Endometrium (tissue), 2 donors: ENCODE measurements around the gene CCDC141.
"Not testable (repeated sequence)": the region's sequence is repeated elsewhere in the genome, so short reads cannot be mapped to it uniquely, and the experiment has no call there.

Experiments used
- FAIRE-seq: peaks from 2 replicates; lab custom pipeline; 2012; peaks lifted over from hg19 to GRCh38; lab: Jason Lieb, UNC
- donor health status: control.
- donor health status: control.

Gene CCDC141

GRCh38 chr2:179036353-179036905, 13.5 kb downstream of the CCDC141 start:
- FAIRE-seq = no peak

DNA sequence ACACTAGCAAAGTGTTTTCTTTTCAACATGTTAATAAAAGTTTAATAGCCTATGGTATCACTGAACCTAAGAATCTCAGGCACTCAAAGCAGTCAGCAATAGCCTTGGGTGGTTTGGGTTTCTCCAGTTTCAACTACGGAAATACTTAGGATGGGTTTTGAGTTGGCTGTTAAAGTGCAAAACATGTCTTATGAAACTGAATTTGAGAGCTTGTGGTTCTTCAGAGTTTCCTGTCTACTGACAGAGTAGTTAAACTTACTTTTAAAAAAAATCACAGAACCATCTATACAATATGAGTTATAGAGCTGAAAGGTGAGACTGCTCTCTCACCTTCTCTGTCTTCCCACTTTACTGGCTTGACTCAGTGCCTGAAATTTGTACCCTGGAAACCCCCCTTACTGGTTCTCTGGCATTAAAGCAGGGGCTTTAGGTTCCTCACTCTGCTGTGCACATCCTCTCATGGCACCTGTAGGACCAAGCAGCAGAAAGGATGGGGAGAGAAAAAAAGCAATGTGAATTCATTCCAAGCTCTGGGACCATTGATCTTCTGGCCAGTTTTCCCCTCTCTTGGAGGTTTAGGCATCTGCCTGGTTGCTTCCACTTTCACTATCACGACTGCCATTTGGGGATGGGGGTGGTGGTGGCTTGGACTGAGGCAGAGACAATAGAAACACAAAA, 18.1 kb downstream of the CCDC141 start:
- FAIRE-seq = no peak

- no peak for FAIRE-seq
Observed at GRCh38 chr2:179024445-179024844, 25.5 kb downstream of the CCDC141 start.

DNA sequence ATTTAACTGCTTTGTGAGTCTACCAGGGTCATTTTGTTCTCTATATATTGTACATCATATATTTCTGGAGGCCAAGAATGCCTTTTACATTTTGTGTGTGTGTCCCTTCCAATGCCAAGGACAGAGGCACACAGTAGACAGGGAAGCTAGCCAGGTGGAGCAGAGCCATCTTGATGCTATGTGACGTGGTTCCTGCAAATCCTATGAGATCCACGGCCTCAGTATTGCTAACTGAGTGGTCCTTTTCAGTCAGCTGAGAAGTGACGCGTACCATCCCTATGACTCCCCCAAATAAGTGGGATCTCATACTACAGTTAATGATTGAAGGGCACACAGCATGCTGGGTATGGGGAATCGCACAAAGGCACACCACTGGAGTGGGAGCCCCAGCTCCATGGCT, 27.3 kb downstream of the CCDC141 start:
- no peak for FAIRE-seq

DNA sequence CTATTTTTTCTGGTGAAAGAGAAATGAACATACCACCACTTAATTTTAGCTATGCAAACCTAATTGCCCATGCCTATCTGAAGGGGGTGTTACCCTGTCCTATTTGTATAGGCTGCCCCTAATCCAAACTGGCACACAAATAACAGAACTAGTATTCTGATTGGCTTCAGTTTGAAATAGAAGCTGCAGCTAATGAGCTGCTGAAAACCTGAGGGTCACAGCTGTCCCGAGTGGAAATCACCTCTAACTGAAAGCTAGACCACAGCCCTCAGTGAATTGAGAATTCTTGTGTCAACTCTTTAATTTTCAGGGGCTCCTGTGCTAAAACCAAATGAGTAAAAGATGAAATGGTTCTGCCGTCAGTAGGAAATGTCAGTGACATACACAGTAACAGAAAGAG, 28.7 kb downstream of the CCDC141 start:
- FAIRE-seq = no peak

DNA sequence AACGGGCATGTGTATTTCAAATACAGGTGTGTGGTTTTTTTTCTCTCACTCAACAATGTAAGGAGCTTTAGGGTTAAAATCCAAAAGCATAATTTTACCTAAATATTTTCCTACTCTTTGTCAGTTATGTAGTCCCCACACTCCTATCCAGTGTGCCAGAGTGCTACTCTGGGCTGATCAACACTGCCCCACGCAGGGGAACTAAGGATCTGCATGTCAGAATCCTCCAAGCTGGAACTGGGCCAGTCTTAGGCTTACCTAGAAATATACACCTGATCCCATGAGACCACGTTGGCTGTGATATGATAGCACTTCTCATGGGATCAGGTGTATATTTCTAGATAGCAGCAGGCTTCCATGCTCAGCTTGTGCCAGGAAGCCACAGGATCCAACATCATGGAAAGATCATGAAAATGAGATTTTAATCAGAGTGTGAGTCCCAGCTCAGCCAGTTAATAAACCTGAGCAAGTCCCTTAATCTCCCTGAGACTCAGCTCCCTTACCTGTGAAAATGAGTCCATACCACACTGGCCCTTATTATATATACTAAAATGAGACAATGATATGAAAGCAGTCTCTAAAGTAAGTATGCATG, 29.7 kb downstream of the CCDC141 start:
- FAIRE-seq = no peak

GRCh38 chr2:179019260-179019659, 30.7 kb downstream of the CCDC141 start:
- FAIRE-seq = no peak

GRCh38 chr2:179017773-179018357, 32.1 kb downstream of the CCDC141 start:
- FAIRE-seq = no peak

DNA sequence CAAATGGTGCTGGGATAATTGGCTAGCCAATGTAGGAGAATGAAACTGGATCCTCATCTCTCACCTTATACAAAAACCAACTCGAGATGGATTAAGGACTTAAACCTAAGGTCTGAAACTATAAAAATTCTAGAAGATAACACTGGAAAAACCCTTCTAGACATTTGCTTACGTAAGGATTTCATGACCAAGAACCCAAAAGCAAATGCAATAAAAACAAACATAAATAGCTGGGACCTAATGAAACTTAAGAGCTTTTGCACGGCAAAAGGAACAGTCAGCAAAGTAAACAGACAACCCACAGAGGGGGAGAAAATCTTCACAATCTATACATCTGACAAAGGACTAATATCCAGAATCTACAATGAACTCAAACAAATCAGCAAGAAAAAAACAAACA, 35.7 kb downstream of the CCDC141 start:
- not testable (repeated sequence) for FAIRE-seq

GRCh38 chr2:179005976-179006375, 44.0 kb downstream of the CCDC141 start:
- no peak for FAIRE-seq

GRCh38 chr2:178999476-178999875, 50.5 kb downstream of the CCDC141 start:
- FAIRE-seq = no peak

DNA sequence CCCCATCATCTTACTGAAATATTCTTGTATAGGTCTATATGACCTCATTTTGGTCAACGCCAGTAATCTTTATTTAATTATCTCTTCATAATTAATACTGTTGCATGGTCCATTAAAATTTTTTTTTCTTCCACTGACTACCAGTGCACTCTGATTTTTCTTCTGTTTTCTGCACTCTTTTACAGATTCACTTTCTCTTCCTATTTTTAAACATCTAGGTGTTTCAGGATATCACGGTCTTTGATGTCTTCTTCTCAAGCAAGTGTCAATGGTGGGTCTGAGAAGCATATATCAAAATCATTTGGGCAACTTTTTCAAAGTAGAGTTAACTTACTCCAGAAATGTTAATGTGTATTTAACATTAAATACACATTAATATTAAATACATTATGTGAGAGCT, 51.4 kb downstream of the CCDC141 start:
- FAIRE-seq = no peak

- no peak for FAIRE-seq
Observed at GRCh38 chr2:178997477-178997876, 52.5 kb downstream of the CCDC141 start.

- FAIRE-seq = no peak
Observed at GRCh38 chr2:178997067-178997466, 52.9 kb downstream of the CCDC141 start.

DNA sequence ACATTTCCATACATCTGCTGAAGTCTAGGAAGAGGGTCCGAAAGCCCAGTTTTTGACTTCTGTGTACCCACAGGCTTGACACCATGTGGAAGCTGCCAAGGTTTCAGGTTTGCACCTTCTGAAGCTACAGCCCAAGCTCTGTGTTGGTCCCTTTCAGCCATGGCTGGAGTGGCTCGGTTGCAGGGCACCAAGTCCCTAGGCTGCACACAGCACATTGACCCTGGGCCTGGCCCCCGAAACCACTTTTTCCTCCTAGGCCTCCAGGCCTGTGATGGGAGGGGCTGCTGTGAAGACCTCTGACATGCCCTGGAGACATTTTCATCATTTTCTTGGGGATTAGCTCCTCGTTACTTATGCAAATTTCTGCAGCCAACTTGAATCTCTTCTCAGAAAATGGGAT, 55.7 kb downstream of the CCDC141 start:
- no peak for FAIRE-seq

GRCh38 chr2:178993788-178994187, 56.1 kb downstream of the CCDC141 start:
- FAIRE-seq = no peak

GRCh38 chr2:178992719-178993118, 57.2 kb downstream of the CCDC141 start:
- not testable (repeated sequence) for FAIRE-seq

- no peak for FAIRE-seq
Observed at GRCh38 chr2:178990533-178991241, 59.2 kb downstream of the CCDC141 start.

- not testable (repeated sequence) for FAIRE-seq
Observed at GRCh38 chr2:178989424-178989823, 60.5 kb downstream of the CCDC141 start.

GRCh38 chr2:178982652-178983051, 67.3 kb downstream of the CCDC141 start:
- FAIRE-seq = not testable (repeated sequence)

GRCh38 chr2:178980815-178981214, 69.1 kb downstream of the CCDC141 start:
- FAIRE-seq = no peak

GRCh38 chr2:178978667-178979066, 71.3 kb downstream of the CCDC141 start:
- no peak for FAIRE-seq

- no peak for FAIRE-seq
Observed at GRCh38 chr2:178976351-178976750, 73.6 kb downstream of the CCDC141 start.
